Measurements from ENCODE around the gene LSM2.
A peak's percentile ranks its signal among the peaks of the same experiment; 100 is the strongest.
"Not testable (repeated sequence)": the region's sequence is repeated elsewhere in the genome, so short reads cannot be mapped to it uniquely, and the experiment has no call there.

The LSM2 gene

DNA sequence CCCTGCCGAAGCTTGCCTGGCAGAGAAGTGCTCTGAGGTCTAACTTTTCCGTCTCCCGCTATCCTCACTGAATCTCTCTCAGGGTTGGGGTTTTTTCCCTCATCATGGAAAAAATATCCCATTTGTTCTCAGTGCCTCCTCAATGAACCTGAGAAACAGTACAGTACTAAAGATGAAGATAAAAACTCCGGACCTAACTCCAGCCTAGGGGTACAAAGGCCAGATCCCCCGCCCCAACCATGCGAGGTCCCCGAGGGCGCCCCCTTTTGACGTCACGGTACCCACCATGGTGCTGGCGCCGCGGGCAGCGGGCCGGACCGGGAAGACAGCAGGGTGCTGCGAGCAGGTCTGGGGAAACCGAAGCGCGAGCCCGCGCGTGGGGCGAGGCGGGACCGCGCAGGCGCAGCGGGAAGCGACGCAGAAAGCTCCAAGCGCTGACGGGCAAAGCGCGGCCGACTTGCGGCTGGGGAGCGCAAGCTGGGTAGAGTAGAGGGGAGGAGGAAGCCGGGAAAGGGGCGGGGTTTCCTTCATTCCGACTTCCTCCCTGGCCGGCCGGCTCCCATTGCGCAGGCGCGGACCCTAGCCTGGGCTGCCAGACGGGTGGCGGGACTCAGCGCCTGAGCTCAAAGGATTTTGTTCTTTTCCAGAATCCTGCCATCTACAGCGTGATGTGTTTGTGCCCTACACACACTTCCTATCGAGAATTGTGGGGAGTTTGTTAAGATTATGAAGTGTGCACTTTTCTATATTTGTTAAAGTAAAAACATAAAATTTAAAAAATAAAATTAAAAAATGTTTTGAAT, at the start of gene LSM2:
TSS of gene LSM2 (minus strand) at position 497 of the 803 bp plus-strand sequence. CDS start at position 288, 209 bp downstream.
- peak; percentile 98 for DNase-seq

GRCh38 chr6:31851980-31852718, 45.4 kb upstream of the LSM2 start:
- not testable (repeated sequence) for DNase-seq

GRCh38 chr6:31851485-31851832, 44.7 kb upstream of the LSM2 start:
- no peak for DNase-seq

GRCh38 chr6:31850765-31851484, 44.2 kb upstream of the LSM2 start:
- no peak for DNase-seq

DNA sequence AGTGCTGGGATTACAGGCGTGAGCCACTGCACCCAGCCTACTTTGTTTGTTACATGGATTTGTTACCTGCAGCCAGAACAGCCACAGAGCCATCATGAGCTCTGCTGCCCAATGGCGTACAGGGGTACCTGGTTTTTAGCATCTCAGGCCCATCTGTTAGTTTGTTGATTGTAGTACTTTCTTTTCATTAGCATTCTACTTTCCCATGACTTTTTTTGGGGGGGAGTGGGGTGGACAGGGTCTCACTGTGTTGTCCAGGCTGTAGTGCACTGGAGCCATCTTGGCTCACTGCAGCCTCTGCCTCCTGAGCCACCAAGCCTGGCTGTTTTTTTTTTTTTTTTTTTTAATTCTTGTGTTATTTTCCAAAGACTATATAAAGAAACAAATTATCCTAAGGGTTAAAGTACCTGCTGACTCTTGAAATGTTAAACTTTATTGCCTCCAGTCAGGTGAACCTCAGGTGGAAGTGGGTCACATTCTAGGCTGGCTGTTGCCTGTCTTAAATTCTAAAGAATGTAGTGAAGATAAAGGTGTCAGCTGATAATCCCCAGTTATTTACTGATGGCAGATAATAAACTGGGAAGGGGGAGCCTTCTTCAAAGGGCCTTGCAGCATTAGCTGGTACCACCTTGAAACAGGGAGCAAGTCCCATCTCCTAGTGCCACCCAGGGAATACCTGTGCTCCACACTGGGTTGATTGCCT, 40.7 kb upstream of the LSM2 start:
- no peak for DNase-seq

DNA sequence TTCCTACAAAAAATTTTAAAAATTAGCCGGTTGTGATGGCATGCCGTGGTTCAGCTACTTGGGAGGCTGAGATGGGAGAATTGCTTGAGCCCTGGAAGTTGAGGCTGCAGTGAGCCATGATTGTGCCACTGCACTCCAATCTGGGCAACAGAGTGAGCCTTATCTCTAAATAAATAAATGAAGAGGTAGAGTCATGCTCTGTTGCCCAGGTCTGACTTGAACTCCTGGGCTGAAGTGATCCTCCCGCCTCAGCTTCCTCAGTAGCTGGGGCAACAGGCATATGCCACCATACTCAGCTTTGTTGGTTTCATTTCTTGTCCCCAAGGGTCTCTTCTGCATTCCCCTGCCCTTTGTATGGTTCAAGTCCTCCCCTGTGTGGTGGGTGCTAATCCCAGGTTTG, 37.7 kb upstream of the LSM2 start:
- no peak for DNase-seq

- DNase-seq: no peak
Observed at GRCh38 chr6:31842053-31842452, 35.3 kb upstream of the LSM2 start.

GRCh38 chr6:31839779-31840126, 33.0 kb upstream of the LSM2 start:
- DNase-seq: not testable (repeated sequence)

DNA sequence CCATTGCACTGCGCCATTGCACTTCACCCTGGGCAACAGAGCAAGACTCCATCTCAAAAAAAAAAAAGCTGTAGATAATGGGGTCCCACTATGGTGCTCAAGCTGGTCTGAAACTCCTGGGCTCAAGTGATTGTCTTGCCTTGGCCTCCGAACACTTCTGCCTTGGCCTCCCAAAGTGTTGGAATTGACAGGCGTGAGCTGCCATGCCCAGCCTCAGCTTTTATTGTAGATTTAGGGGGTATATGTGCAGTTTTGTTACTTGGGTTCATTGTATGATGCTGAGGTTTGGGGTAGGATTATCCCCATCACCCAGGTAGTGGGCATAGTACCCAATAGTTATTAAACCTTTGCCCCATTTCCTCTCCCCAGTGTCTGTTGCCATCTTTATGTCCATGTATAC, 32.2 kb upstream of the LSM2 start:
- DNase-seq: no peak

DNA sequence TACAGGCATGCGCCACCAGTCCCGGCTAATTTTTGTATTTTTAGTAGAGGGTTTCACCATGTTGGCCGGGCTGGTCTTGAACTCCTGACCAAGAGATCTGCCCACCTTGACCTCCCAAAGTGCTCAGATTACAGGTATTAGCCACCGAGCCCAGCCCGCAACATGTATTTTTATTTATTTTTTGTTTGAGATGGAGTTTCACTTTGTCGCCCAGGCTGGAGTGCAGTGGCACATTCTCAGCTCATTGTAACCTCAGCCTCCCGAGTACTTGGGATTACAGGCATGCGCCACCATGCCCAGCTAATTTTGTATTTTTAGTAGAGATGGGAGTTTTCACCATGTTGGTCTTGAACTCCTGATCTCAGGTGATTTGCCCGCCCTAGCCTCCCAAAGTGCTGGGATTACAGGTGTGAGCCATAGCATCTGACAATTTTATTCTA, 31.4 kb upstream of the LSM2 start:
- DNase-seq: not testable (repeated sequence)

DNA sequence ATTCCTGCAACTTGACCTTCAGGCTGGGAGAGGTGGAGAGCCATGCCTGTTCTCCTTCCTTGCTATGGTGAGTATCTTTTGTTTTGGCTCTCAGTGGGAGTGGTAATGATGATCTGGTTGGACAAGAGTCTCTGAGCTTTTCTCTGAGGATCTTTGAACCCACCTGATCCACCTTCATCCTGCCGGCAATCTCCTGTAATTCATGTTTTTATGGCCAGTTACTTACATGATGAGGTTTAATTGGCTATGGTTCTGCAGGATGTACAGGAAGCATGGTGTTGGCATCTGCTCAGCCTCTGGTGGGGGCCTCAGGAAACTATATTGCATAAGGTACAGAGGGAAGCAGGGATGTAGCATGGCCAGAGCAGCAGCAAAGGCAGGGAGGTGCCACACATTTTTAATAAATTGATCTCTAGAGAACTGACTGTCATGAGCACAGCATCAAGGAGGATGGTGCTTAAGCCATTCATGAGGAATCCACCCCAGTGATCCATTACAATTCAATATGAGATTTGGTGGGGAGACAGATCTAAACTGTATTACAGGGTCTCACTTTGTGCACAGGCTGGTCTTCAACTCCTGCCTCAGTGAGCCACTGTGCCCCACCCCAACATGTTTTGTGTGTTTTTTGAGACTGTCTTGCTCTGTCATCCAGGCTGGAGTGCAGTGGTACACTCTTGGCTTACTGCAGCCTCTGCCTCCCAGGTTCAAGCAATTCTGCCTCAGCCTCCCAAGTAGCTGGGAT, 30.8 kb upstream of the LSM2 start:
- DNase-seq: peak; percentile 48

- DNase-seq: peak in 1 of 2 experiments; percentile 29
Observed at GRCh38 chr6:31836474-31837368, 30.0 kb upstream of the LSM2 start.

DNA sequence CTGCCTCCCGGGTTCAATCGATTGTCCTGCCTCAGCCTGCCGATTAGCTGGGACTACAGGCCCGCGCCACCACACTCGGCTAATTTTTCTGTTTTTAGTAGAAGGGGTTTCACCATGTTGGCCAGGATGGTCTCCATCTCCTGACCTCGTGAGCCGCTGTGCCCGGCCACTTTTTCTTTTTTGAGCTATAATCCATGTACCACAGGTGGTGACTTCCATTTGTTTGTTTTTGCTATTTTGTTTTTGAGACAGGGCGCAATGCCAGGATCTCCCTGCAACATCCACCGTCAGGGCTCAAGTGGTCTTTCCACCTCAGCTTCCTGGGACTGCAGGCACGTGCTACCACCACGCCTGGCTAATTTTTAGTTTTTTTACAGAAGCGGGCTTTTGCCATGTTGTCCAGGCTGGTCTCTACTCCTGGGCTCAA, 29.3 kb upstream of the LSM2 start:
- DNase-seq: no peak

DNA sequence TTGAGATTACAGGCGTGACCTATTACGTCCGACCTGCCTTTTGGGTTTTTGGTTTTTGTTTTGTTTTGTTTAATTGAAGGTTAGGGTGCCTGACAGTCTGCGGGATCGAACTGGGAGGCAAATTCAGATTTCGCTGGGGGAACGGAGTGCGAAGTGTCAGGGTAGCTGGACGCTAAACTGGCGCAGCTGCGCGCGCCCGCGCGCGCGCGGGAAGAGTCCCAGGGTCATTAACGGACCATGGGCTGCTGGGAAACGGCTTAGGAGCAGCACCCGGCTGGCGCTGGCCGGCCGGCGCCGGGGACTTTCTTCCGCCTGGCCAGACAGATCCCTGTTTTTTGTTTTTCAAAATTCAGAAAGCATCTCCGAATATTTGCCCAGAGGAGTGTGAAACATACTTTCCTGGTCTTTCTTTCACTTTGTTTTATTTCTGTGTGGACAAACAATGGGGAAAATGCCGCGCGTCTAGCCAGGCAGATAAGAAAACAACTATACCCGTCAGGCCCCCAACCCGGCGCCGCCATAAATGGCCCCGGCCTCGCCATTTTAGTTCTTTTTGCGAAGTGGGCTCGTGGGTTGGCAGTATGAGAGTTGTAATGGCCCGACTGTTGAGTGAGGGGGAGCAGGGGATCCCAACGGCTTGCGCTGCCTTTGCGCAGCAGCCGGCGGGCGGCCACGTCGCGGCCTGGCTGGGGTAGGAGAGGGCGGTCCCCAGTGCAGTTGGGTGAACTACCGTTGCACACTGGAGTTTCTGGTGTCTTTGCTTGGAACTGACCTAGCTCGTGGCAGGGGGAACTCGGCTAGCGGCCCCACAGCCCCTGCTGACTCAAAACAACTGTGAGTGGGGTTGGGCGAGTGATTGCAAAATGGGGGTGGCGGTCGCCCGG, 27.8 kb upstream of the LSM2 start:
- peak; percentile 92 to 93 for DNase-seq

GRCh38 chr6:31831350-31832215, 24.8 kb upstream of the LSM2 start:
- DNase-seq: no peak

DNA sequence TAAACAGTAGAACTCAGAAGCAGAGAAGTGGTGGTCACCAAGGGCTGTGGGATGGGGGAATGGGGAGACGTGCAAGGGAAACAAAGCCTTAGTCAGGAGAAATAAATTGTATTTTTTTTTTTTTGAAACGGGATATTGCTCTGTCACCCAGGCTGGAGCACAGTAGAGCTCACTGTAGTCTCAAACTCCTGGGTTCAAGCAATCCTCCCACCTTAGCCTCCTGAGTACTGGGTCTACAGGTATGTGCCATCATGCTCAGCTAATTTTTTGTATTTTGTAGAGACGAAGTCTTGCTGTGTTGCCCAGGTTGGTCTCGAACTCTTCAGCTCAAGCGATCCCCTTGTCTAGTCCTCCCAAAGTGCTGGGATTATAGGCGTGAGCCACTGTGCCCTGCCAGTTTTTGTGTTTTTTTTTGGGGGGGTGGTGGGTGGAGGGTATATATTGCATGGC, 24.1 kb upstream of the LSM2 start:
- DNase-seq: no peak

- DNase-seq: peak; percentile 66 to 72
Observed at GRCh38 chr6:31829633-31830283, 23.0 kb upstream of the LSM2 start.

Measured in AML-193 (cell line).